GM06990 (cell line): ENCODE results near the gene FN1.

Source experiments
- DNase-seq: peaks from one replicate; pipeline ENCODE4 v3.0.0-alpha.2; 2011; ENCODE audit not compliant: insufficient read length; ENCODE audit errors: extremely low read depth
- H3K27me3 ChIP-seq: replicated peaks from 2 replicates; pipeline ENCODE4 v1.6.0; 2011; ENCODE audit warnings: low read length; ENCODE audit not compliant: control insufficient read depth, insufficient read depth
- H3K36me3 ChIP-seq: 2 replicates; pipeline ENCODE4 v1.5.1; 2011; ENCODE audit warnings: low read length; ENCODE audit not compliant: control insufficient read depth, insufficient read depth
- H3K4me3 ChIP-seq: replicated peaks from 2 replicates; pipeline ENCODE4 v1.5.1; 2011; ENCODE audit warnings: low read depth, mild to moderate bottlenecking, control low read depth, low read length
- TF ChIP-seq, protein P1 (sequence below): IDR thresholded peaks from 2 replicates; pipeline ENCODE4 v1.5.1; 2011; ENCODE audit warnings: low read length, control low read depth, mild to moderate bottlenecking, inconsistent platforms; ENCODE audit not compliant: insufficient read depth, poor library complexity, severe bottlenecking

The FN1 gene

DNA sequence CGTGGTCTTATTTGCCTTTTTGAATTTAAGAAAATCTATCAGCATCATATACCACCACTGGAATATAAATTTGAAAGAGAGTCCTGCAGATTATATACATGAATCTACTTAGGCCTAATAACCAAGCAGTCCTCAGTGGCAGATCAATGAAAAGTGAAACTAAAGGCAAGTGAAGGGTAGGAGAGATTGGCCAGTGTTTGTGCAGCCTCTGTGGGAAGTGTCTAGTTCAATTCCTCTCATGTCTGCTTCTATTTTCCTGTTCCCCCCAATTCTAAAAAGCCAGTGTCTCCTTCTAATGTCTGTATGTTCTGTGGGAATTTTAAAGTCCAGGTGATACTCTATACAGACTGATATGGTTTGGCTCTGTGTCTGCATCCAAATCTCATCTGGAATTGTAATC, 61.9 kb downstream of the FN1 start:
- Histone ChIP-seq H3K36me3 (no peaks in the 10 kb centered on the region), H3K27me3 (no peaks in the 10 kb centered on the region), H3K4me3 (no peak overlapping the region)
- TF ChIP-seq, protein P1, sequence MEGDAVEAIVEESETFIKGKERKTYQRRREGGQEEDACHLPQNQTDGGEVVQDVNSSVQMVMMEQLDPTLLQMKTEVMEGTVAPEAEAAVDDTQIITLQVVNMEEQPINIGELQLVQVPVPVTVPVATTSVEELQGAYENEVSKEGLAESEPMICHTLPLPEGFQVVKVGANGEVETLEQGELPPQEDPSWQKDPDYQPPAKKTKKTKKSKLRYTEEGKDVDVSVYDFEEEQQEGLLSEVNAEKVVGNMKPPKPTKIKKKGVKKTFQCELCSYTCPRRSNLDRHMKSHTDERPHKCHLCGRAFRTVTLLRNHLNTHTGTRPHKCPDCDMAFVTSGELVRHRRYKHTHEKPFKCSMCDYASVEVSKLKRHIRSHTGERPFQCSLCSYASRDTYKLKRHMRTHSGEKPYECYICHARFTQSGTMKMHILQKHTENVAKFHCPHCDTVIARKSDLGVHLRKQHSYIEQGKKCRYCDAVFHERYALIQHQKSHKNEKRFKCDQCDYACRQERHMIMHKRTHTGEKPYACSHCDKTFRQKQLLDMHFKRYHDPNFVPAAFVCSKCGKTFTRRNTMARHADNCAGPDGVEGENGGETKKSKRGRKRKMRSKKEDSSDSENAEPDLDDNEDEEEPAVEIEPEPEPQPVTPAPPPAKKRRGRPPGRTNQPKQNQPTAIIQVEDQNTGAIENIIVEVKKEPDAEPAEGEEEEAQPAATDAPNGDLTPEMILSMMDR, result no peak
- DNase-seq, result no peak

GRCh38 chr2:215372968-215373649, 62.8 kb downstream of the FN1 start:
- Histone ChIP-seq H3K4me3 (no peak overlapping the region), H3K27me3 (no peaks in the 10 kb centered on the region), H3K36me3 (no peaks in the 10 kb centered on the region)
- DNase-seq, result no peak
- TF ChIP-seq, protein P1, result no peak

DNA sequence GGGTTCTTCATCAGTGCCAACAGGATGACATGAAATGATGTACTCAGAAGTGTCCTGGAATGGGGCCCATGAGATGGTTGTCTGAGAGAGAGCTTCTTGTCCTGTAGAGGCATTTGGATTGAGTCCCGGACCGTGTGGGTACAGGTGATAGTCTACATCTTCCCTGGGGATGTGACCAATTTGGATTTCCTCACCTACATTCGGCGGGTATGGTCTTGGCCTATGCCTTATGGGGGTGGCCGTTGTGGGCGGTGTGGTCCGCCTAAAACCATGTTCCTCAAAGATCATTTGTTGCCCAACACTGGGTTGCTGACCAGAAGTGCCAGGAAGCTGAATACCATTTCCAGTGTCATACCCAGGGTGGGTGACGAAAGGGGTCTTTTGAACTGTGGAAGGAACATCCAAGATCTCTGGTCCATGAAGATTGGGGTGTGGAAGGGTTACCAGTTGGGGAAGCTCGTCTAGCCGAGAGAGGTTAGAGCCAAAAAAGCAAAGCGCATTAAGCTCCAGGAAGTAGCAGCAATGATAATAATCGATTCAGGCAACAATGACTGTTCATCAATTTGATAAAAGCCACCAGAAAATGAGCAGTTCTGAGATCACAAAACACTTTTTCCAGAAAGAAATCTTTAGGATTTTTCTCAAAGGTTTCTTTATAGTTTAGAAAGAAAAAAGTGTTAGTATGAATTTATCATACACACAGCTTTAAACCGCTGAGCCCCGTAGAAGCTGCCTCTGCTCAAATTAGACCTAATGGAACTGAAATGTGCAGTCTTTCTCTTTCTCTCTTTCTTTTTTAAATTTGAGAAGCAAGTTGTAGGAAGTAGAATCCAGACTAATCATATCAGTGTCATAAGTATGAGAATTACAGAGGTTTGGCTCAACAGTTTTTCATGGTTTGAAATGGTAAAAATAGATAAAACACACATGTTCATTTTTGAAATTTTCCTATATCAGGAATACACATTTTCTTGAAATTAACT, 63.7 kb downstream of the FN1 start:
- DNase-seq, result no peak
- no peaks in the 10 kb centered on the region for H3K27me3 ChIP-seq
- no peaks in the 10 kb centered on the region for H3K36me3 ChIP-seq
- H3K4me3 ChIP-seq, result no peak overlapping the region
- TF ChIP-seq, protein P1, result no peak

DNA sequence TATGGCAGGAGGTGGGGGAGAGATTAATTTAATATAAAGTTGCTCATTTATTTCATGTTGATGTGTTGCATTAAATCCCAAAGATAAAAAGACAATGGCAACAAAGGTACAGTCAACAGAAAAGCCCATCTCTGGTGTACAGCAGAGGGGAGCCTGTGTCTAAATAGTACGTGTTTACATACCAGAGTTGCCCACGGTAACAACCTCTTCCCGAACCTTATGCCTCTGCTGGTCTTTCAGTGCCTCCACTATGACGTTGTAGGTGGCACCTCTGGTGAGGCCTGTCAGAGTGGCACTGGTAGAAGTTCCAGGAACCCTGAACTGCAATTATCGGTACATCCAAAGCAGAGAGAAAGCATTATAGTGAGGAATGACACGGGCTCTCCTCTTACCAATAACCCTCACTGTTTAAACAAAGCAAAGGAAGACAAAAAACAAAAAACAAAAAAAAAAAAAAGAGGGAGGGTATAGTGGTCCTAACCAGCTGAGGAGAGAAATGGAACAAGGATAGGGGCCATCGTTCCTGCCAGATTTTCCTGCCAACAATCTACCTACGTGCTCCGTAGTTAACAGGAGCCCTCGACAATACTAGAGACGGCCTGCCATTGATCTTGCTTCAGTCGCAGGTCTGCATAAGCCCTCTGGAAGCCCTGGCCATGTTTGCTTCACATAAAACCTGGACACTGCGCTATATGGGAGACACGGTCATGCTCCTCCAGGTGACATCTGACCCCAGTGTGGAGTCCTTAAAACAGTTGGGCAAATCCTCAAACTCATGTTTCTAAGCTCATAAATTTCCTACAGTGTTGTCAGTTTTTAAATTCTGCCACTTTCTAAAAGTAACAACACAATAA, 65.5 kb downstream of the FN1 start:
- Histone ChIP-seq H3K27me3 (no peaks in the 10 kb centered on the region), H3K36me3 (no peaks in the 10 kb centered on the region), H3K4me3 (no peak overlapping the region)
- TF ChIP-seq, protein P1, result no peak
- DNase-seq, result no peak

GRCh38 chr2:215369181-215369760, 66.6 kb downstream of the FN1 start:
- Histone ChIP-seq H3K4me3 (no peak overlapping the region), H3K36me3 (peaks cover 1% of the 10 kb centered on the region; the same call in 1 of the 2 replicates), H3K27me3 (no peaks in the 10 kb centered on the region)
- TF ChIP-seq, protein P1, result no peak
- DNase-seq, result no peak
